ENCODE results near the gene PPP2R2D.
"Not testable (repeated sequence)": the region's sequence is repeated elsewhere in the genome, so short reads cannot be mapped to it uniquely, and the experiment has no call there.

Gene PPP2R2D

GRCh38 chr10:131868436-131868835, 32.4 kb upstream of the PPP2R2D start:
- DNase-seq (ENCODE audit: low read depth), result no peak

GRCh38 chr10:131869344-131869743, 31.5 kb upstream of the PPP2R2D start:
- no peak for DNase-seq (ENCODE audit: low read depth)

- no peak for DNase-seq (ENCODE audit: low read depth)
Observed at GRCh38 chr10:131870411-131870810, 30.4 kb upstream of the PPP2R2D start.

GRCh38 chr10:131870831-131871672, 29.8 kb upstream of the PPP2R2D start:
- DNase-seq (ENCODE audit: low read depth), result no peak

GRCh38 chr10:131871673-131872005, 29.2 kb upstream of the PPP2R2D start:
- DNase-seq (ENCODE audit: low read depth), result no peak

- DNase-seq (ENCODE audit: low read depth), result no peak
Observed at GRCh38 chr10:131872011-131872826, 28.6 kb upstream of the PPP2R2D start.

GRCh38 chr10:131872827-131873375, 27.9 kb upstream of the PPP2R2D start:
- DNase-seq (ENCODE audit: low read depth), result no peak

- DNase-seq (ENCODE audit: low read depth), result peak; percentile 33
Observed at GRCh38 chr10:131874991-131875451, 25.8 kb upstream of the PPP2R2D start.

GRCh38 chr10:131875501-131875900, 25.3 kb upstream of the PPP2R2D start:
- DNase-seq (ENCODE audit: low read depth), result no peak

GRCh38 chr10:131876017-131876416, 24.8 kb upstream of the PPP2R2D start:
- no peak for DNase-seq (ENCODE audit: low read depth)

- DNase-seq (ENCODE audit: low read depth), result no peak
Observed at GRCh38 chr10:131876508-131876907, 24.3 kb upstream of the PPP2R2D start.

GRCh38 chr10:131880016-131880590, 20.7 kb upstream of the PPP2R2D start:
- DNase-seq (ENCODE audit: low read depth), result no peak

- DNase-seq (ENCODE audit: low read depth), result no peak
Observed at GRCh38 chr10:131881104-131881880, 19.5 kb upstream of the PPP2R2D start.

- no peak for DNase-seq (ENCODE audit: low read depth)
Observed at GRCh38 chr10:131882151-131882550, 18.7 kb upstream of the PPP2R2D start.

- DNase-seq (ENCODE audit: low read depth), result no peak
Observed at GRCh38 chr10:131882590-131883451, 18.0 kb upstream of the PPP2R2D start.

GRCh38 chr10:131883621-131884393, 17.0 kb upstream of the PPP2R2D start:
- not testable (repeated sequence) for DNase-seq (ENCODE audit: low read depth)

- peak; percentile 77 for DNase-seq (ENCODE audit: low read depth)
Observed at GRCh38 chr10:131885391-131886165, 15.2 kb upstream of the PPP2R2D start.

- no peak for DNase-seq (ENCODE audit: low read depth)
Observed at GRCh38 chr10:131886237-131886636, 14.6 kb upstream of the PPP2R2D start.

- DNase-seq (ENCODE audit: low read depth), result no peak
Observed at GRCh38 chr10:131888186-131888604, 12.6 kb upstream of the PPP2R2D start.

Measured in stimulated activated CD8-positive, alpha-beta memory T cell treated with anti-CD3 and anti-CD28 coated beads, Interleukin-4, amount 100 ng/mL, for 24 hours (primary cell).